HG02885 (cell line): ENCODE results near the gene PDLIM4.

ENCODE experiments used
- ATAC-seq: cut with Tn5 transposase; IDR thresholded peaks from one replicate; pipeline ENCODE4 v1.9.1; 2021; ENCODE audit warnings: mild to moderate bottlenecking; ENCODE audit not compliant: unreplicated experiment, poor library complexity

PDLIM4 gene

DNA sequence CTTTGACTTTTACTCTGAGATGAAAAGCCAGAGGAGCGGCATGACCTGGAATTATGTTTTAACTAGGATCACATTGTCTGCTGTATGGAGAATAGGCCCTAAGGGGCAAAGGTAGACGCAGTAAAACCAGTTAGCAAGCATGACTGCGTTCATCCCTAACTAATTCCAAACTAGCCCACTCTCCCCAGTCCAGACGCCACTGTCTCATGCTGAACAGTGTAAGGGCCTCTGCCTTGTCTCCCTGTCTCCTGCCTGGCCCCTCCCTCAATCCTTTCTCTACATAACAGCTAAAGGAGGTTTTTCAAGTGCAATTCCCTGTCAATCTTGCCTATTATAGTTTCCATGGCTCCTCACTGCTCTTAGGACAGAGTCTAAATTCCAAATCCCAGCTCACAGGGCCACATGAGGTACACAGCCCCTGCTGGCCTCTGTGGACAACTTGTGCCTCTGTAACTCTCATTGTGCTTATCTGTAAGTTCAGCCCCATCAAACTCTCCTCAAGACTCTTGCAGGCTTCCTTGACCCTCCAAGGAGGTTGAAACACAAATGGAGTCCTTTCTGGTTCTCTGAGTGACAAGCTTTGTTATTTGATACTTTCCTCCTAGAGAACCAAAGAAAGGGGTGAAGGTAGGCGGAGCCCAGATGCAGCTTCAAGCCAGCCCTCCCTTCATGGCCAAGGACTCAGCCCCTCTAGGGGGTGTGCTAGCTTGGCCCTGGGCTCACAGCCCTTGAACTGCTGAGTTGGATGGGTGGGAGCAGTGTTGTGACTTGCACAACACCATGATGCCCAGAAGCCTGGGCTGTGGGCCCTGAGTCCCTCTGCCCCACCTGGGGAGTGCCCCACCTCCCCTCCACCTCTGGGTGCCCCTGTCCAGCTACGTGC lies 20.7 kb downstream of the PDLIM4 start:
- ATAC-seq = no peak

GRCh38 chr5:132279801-132280200 lies 22.3 kb downstream of the PDLIM4 start:
- no peak for ATAC-seq

DNA sequence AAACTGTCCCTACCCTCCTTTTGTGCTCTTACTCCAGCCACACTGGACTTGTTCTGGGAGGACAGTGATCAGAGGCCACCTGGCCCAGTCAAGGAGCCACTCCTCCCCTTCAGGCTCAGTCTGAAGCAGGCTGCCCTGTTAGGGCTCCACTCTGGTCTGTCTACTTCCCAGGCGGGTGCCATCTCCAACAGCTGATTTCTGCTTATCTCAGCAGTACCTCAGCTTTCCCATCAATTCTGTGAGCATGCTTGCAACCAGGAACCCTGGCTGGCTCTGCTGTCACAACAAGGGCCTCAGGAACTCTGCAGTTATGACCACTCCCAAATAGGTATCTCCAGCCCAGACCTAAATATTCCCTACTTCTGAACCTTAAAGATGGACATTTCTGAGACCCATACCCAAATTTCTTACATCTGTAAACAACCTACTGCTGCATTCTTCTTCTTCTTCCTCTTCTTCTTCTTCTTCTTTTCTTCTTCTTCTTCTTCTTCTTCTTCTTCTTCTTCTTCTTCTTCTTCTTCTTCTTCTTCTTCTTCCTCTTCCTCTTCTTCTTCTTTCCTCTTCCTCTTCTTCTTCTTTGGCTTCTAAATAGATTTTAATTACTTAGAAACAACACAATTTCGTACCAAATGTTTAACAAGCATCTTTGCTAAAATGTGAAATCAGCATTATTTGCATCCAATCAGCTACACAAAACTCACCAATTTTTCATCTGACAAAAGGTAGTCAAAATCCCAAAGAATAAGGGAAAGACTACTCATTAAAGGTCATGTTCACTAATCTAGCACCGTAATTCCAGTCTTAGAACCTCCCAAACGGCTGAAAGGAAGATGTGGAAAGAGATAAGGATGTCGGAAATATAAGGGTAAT lies 23.1 kb downstream of the PDLIM4 start:
- ATAC-seq = no peak

- no peak for ATAC-seq
These were observed 24.5 kb downstream of the PDLIM4 start for GRCh38 chr5:132281856-132282614.

DNA sequence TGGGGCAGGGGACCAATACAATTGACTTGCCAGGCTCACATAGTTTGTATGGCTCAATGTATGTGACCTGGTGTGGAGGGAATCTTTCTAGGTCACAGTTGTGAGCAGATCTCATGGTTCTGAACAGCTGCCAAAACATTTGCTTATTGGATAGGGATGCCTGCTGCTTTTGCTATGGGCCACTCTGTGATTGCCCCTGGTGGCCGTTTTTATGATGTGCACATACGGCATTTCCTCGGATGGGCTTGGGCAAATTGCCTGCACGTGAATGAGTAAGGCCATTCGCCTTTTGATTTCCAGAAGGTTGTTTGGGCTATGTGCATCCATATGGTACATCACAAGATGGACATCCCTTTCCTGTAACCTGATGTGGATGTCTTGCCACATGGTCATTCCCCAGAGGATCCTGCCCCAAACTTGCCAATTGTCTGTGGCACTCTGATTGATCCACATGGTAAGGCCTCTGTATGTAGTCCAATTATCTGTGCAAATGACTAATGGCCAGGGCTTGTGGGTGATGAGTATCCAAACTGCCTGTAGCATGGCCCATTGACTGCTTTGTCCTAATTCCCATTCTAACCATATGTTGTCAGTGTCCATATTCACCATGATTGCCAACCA lies 26.0 kb downstream of the PDLIM4 start:
- ATAC-seq = no peak

- ATAC-seq = no peak
These were observed 31.6 kb downstream of the PDLIM4 start for GRCh38 chr5:132289097-132289496.

DNA sequence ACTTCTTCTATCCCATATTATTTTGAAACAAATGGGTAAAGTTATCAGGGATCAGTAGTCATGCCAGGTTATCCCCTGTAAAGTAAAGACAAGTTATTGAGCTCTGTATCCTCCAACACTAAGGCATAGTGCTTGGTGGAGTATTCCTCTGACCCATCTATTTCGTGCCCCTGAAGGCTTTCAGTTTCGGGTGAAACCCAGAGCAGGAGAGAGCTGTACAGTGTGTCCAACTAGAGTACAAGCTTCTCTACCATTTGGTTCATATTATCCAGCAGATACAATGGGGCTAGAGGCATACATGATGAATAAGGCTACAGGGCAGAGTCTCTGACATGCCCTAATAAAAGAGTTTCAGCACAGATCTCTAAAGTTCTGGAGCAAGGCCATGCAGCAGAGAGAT lies 33.5 kb downstream of the PDLIM4 start:
- ATAC-seq = no peak

DNA sequence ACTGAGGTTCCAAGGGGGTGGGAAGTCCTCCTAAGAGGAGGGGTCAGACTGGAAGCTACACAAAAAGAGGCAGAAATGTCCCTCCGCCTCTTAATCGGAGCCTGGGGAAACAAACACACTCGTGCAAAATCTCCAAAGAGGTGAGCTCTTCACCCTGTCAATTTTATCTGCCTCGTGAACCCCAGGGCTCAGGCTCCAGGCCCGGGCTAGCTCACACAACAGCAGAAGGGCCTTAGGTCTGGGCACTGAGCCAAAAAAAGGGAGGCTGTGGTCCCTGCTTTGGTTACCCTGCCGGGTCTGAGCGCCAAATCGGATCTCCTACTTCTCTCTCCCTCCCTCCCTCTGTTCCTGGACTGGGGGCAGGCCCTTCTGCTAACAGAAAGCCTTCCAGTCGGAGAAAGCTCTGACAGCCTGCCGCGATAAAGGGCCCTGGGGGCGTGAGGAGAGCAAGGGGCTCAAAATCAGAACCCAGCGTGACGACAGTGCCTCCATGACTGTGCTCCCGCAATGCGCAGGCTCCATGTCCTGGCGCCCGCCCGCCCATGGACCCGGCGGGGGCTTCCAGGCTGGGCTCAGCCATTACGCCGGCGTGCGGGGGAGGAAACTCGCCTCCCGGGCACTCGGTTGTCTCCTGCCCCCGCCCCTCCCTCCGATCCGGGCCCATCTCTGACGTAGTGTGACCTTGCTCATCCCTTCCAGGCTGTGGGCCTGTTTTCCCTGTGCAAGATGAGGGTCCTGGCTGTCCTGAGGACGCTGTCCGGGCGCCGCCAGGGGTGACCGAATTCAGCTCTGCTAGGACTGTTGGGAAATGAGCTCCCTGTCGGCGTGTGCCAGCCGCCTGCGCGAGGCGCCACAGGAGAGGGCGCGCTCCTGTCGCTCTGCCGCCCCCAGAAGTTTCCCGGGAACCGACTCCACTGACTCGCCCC lies 35.8 kb downstream of the PDLIM4 start:
- ATAC-seq = peak; percentile 42

DNA sequence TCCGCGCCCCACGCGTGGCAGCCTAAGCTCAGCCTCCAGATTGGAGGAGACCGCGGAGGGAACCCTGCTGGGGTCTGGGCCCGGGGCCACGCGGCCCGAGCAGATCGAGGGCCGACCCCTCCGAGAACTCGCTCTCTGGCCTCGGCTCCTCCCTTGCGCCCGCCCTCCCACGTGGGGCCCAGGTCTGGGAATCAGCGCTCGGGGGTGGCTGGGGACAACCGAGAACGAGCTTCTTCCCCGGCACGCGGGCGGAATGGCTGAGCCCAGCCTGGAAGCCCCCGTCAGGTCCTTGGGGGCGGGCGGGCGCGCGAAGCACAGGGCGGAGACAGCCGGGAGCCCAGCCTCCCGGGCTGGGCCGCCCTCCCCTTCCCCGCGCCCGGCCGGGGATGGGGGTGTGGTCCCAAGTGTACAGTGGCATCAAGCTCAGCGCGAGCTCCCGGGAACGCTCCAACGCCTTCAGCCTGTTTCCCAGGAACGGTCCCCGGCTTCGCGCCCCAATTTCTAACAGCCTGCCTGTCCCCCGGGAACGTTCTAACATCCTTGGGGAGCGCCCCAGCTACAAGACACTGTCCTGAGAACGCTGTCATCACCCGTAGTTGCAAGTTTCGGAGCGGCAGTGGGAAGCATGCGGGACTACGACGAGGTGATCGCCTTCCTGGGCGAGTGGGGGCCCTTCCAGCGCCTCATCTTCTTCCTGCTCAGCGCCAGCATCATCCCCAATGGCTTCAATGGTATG lies 36.7 kb downstream of the PDLIM4 start, which contains the start of gene SLC22A4:
TSS of gene SLC22A4 (plus strand) at position 403 of the 736 bp plus-strand sequence. CDS start at position 626, 223 bp downstream.
- ATAC-seq = peak; percentile 69

GRCh38 chr5:132294728-132295504 lies 37.4 kb downstream of the PDLIM4 start:
- peak; percentile 15 for ATAC-seq

DNA sequence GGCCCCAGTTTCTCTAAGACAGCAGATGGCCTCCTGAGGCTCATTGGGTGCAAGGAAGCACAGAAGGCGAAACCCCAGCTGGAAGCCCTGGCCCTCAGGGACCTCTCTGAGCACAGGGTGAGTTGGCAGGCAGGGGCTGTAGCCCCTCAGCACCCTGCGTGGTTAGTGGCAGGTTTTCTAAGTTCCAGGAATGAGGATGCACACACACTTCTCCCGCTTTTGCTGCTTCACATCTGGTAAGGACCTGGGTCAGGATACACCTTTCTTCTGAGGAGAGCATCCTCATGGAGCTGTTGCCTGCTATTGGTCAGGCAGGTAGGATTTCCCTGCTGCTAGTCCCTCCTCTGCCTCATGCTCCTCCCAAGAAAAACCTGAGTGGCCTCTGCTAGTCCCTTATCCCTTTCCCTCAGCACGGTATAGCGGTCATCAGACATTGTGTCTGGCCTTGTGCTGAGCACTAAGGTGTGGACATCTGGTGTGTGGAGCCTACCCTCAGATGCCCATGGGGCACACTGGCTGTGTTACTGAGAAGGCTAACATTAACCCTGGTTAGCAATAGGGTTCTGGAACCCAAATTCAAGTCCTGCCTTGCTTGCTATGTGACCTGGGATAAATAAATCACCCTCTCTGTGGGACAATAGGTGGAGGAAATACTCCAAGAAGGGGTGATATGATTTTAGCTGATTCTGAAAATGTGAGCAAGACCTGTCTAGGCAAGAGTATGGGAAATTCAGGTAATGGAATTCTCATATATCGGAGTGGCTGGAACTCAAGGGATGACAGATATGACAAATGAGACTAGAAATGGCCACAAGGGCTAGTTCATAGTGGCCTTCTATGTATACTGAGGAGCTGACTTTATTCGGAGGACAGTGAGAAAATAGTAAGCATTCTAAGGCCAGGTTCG lies 38.3 kb downstream of the PDLIM4 start:
- ATAC-seq = no peak

DNA sequence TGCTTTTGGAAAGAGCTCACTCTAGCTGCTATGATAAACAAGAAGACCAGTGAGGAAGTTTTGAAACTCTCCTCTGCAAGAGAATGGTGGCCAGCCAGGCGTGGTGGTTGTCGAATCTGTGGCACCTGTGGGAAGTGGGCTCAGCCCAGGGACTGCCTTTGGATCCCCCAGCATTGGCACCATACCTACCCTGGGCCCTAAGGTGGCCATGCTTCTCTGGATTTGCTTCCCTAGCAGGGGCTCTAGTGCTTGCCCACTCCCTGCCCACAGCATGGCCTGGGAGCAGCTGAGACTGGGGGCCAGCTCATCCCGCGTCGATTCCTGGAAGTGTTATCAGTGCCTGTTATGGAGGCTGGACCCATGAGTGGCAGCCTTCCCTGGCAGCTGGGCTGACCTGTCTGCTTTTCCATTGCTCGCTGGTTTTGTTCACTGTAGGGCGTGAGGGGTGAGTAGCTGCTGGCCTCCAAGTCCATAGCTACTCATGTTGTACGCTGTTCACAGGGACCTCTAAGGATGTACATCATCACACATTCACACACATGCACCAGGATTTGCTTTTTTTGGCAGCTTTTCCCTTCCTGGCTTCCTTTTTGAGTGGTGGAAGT lies 39.0 kb downstream of the PDLIM4 start:
- no peak for ATAC-seq

GRCh38 chr5:132297211-132297940 lies 39.9 kb downstream of the PDLIM4 start:
- no peak for ATAC-seq

- ATAC-seq = no peak
These were observed 41.1 kb downstream of the PDLIM4 start for GRCh38 chr5:132298298-132299212.
